Lower leg skin (tissue), 3 donors: Measurements from ENCODE around the gene AATK.

Experiments
- POLR2A ChIP-seq, 2 donors: fragments of 450-650 bp; IDR thresholded peaks; one replicate each; pipeline ENCODE4 v1.6.1; 2016 to 2017; ENCODE audit warnings: antibody characterized with exemption in 2 of 2, mild to moderate bottlenecking in 1 of 2, moderate library complexity in 1 of 2
- TF ChIP-seq, protein P1 (sequence below), 3 donors: fragments of 450-650 bp; IDR thresholded peaks; one replicate each; pipeline ENCODE4 v1.5.1; 2016; ENCODE audit warnings: antibody characterized with exemption in 3 of 3, mild to moderate bottlenecking in 3 of 3, moderate library complexity in 2 of 3

DNA sequence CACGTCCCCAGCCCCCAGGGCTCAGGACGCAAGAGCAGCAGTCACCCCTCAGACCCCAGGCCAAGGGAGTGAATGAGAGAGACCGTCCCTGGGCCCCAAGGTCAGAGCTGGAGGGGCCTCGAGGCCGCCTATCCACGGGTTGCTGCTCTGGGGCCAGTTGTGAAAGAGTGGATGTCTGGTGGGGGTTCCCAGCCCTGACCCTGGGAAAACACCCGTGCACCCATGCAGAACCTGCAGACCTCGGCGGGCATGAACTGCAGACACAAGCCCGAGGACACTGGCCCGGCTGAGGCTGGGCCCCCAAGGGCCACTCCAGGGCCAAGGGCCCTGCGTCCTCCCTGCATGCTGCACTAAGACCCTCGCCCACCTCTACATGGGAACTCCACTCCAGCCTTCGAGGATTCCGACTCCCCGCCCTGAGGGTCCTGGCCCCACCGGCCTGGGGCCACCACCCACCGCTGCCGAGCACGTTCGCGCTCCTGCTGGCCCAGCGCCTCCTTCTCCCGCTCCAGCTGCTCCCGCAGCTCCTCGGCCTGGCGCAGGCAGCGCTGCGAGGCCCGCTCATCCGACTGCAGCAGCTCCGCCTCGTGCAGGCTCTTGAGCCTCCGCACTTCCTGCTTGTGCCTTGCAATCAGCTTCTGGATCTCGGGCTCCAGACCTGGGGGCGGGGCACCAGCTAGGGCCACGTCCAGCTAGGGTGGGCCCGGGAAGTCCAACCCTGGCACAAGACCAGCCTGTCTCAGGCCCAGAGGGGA is 27.6 kb upstream of the AATK start:
- TF ChIP-seq, protein P1, sequence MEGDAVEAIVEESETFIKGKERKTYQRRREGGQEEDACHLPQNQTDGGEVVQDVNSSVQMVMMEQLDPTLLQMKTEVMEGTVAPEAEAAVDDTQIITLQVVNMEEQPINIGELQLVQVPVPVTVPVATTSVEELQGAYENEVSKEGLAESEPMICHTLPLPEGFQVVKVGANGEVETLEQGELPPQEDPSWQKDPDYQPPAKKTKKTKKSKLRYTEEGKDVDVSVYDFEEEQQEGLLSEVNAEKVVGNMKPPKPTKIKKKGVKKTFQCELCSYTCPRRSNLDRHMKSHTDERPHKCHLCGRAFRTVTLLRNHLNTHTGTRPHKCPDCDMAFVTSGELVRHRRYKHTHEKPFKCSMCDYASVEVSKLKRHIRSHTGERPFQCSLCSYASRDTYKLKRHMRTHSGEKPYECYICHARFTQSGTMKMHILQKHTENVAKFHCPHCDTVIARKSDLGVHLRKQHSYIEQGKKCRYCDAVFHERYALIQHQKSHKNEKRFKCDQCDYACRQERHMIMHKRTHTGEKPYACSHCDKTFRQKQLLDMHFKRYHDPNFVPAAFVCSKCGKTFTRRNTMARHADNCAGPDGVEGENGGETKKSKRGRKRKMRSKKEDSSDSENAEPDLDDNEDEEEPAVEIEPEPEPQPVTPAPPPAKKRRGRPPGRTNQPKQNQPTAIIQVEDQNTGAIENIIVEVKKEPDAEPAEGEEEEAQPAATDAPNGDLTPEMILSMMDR (IDR thresholded peaks at IDR 0.05) = no peak
- no peak for TF ChIP-seq POLR2A (IDR thresholded peaks at IDR 0.05)
